DOHH2 (cell line): ENCODE results near the gene AFF4.

ENCODE experiments used
- EZH2phosphoT487 ChIP-seq: fragments of 200-600 bp; sonication (generic); IDR thresholded peaks from 2 replicates; pipeline ENCODE4 v1.6.1; 2017; ENCODE audit warnings: borderline replicate concordance, mild to moderate bottlenecking, antibody characterized with exemption, low read length, moderate library complexity, mixed read lengths
- TF ChIP-seq, protein P1 (sequence below): fragments of 200-600 bp; sonication (generic); IDR thresholded peaks from one replicate; pipeline ENCODE4 v1.5.1; 2014; ENCODE audit warnings: antibody characterized with exemption, mild to moderate bottlenecking, low read depth, low read length; ENCODE audit not compliant: poor library complexity, severe bottlenecking

DNA sequence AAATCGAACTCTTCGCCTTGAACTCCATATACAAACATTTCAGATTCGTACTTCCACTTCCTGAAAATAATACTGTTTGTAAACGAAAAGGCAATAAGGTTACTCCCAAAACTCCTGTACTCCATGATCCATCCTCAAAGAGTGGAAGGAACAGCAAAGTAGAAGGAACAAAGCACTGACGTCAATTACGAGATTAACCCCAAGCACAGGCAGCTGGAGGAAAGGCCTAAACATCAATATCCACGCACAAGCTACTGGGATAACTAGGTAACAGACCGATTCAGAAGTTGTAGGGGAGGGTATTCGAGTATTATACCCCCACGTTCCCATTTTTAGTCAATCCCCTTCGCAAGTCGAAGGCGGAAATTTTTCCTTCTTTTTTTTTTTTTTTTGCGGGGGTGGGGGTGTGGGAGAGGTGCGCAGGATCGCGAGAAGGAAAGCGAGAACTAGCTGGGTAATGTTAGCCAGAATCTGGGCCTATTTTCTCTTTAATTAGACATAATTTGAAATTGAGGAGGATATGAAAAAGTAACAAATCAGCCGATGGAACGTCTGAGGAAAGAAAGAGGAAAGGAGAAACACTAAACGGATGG is 909 bp downstream of the AFF4 start:
- TF ChIP-seq, protein P1, sequence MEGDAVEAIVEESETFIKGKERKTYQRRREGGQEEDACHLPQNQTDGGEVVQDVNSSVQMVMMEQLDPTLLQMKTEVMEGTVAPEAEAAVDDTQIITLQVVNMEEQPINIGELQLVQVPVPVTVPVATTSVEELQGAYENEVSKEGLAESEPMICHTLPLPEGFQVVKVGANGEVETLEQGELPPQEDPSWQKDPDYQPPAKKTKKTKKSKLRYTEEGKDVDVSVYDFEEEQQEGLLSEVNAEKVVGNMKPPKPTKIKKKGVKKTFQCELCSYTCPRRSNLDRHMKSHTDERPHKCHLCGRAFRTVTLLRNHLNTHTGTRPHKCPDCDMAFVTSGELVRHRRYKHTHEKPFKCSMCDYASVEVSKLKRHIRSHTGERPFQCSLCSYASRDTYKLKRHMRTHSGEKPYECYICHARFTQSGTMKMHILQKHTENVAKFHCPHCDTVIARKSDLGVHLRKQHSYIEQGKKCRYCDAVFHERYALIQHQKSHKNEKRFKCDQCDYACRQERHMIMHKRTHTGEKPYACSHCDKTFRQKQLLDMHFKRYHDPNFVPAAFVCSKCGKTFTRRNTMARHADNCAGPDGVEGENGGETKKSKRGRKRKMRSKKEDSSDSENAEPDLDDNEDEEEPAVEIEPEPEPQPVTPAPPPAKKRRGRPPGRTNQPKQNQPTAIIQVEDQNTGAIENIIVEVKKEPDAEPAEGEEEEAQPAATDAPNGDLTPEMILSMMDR, result no peak
- TF ChIP-seq EZH2phosphoT487, result no peak
